ENCODE results near the gene GAN.

GRCh38 chr16:81410643-81411293 is 96.0 kb downstream of the GAN start:
- no peak for TF ChIP-seq SIN3A (IDR thresholded peaks at IDR 0.05; ENCODE audit: borderline replicate concordance, insufficient read depth, low read length)
- no peak for TF ChIP-seq POLR2AphosphoS5 (IDR thresholded peaks at IDR 0.05; ENCODE audit: low read depth, low read length)
